HG03025 (cell line): ENCODE data around the gene PXYLP1.

Source experiments
- ATAC-seq: cut with Tn5 transposase; IDR thresholded peaks from one replicate; pipeline ENCODE4 v1.9.1; 2021; ENCODE audit warnings: mild to moderate bottlenecking, moderate library complexity; ENCODE audit not compliant: unreplicated experiment, low FRiP score

The PXYLP1 gene

GRCh38 chr3:141227216-141227615 is 4.4 kb upstream of the PXYLP1 start:
- ATAC-seq: no peak

- ATAC-seq: no peak
Observed at GRCh38 chr3:141227752-141228151, 3.9 kb upstream of the PXYLP1 start.

- no peak for ATAC-seq
Observed at GRCh38 chr3:141228395-141228794, 3.2 kb upstream of the PXYLP1 start.

GRCh38 chr3:141229132-141229531 is 2.5 kb upstream of the PXYLP1 start:
- ATAC-seq: no peak

GRCh38 chr3:141230293-141230692 is 1.3 kb upstream of the PXYLP1 start:
- no peak for ATAC-seq

- ATAC-seq: peak; percentile 3
Observed at GRCh38 chr3:141231952-141232823, 563 bp downstream of the PXYLP1 start.

- ATAC-seq: no peak
Observed at GRCh38 chr3:141233457-141234161, 2.0 kb downstream of the PXYLP1 start.

- ATAC-seq: no peak
Observed at GRCh38 chr3:141234283-141234682, 2.7 kb downstream of the PXYLP1 start.

- no peak for ATAC-seq
Observed at GRCh38 chr3:141235661-141236171, 4.1 kb downstream of the PXYLP1 start.

GRCh38 chr3:141236361-141236760 is 4.7 kb downstream of the PXYLP1 start:
- no peak for ATAC-seq

- no peak for ATAC-seq
Observed at GRCh38 chr3:141237701-141238521, 6.3 kb downstream of the PXYLP1 start.

GRCh38 chr3:141239511-141240281 is 8.1 kb downstream of the PXYLP1 start:
- no peak for ATAC-seq

GRCh38 chr3:141240286-141240685 is 8.7 kb downstream of the PXYLP1 start:
- ATAC-seq: no peak

- no peak for ATAC-seq
Observed at GRCh38 chr3:141240687-141241615, 9.3 kb downstream of the PXYLP1 start.

- no peak for ATAC-seq
Observed at GRCh38 chr3:141241616-141242376, 10.2 kb downstream of the PXYLP1 start.

GRCh38 chr3:141242377-141243092 is 10.9 kb downstream of the PXYLP1 start:
- ATAC-seq: no peak

- no peak for ATAC-seq
Observed at GRCh38 chr3:141243271-141243707, 11.7 kb downstream of the PXYLP1 start.
